Activated T-cell treated with anti-CD3 and anti-CD28 coated beads, Interleukin-2, amount 50 U/mL, for 24 hours (primary cell): ENCODE measurements around the gene CD93.
A peak's percentile ranks its signal among the peaks of the same experiment; 100 is the strongest.

Experiments used
- DNase-seq: peaks from one replicate; pipeline ENCODE4 v3.0.0-alpha.2; 2020
- H3K27ac Mint-ChIP-seq: 2 replicates; pipeline ENCODE4 v1.8.0; 2020; ENCODE audit warnings: mild to moderate bottlenecking, mixed read lengths
- H3K27me3 Mint-ChIP-seq: 2 replicates; pipeline ENCODE4 v1.8.0; 2020; ENCODE audit warnings: mixed read lengths
- H3K36me3 Mint-ChIP-seq: 2 replicates; pipeline ENCODE4 v1.8.0; 2020; ENCODE audit warnings: low read depth, mixed read lengths
- H3K4me1 Mint-ChIP-seq: 2 replicates; pipeline ENCODE4 v1.8.0; 2020; ENCODE audit warnings: low read depth, mixed read lengths
- H3K4me3 Mint-ChIP-seq: 2 replicates; pipeline ENCODE4 v1.8.0; 2020; ENCODE audit warnings: mild to moderate bottlenecking, moderate library complexity, mixed read lengths
- H3K9me3 Mint-ChIP-seq: 2 replicates; pipeline ENCODE4 v1.8.0; 2020; ENCODE audit warnings: mixed read lengths

The CD93 gene

DNA sequence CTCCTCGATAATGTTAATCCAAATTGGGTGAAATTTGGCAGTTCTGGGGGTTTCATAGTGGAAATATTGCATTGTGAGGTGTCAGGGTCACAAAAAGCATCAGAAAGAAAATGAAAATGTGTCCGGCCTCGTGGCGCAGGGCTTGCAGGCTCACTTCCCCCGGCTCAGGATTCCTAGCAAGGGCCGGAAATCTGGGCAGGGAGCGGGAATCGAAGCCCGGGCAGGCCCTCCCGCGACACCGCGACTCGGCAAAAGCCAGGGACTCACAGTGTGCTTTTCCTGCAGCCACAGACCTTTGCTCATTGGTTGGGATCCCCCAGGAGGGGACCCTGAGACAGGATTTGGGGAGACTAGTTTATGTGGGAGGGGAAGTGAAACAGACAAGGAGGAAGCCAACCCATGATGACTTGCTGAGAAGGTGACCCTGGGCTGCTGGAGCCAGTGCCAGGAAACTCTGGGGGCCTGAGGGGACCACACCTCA, 847 bp upstream of the CD93 start:
- Mint-ChIP-seq H3K9me3 (no peaks in the 10 kb centered on the region), H3K36me3 (no peaks in the 10 kb centered on the region), H3K4me3 (no peak overlapping the region), H3K27ac (peak overlapping the region; percentile 74), H3K27me3 (peaks cover 3% of the 10 kb centered on the region), H3K4me1 (peaks cover 7% of the 10 kb centered on the region)
- DNase-seq, result no peak

- H3K27me3 Mint-ChIP-seq, result peaks cover 3% of the 10 kb centered on the region
- no peak for DNase-seq
Observed at GRCh38 chr20:23085436-23086055, 578 bp downstream of the CD93 start.

GRCh38 chr20:23084845-23085365, 1.2 kb downstream of the CD93 start:
- no peak overlapping the region for H3K4me3 Mint-ChIP-seq
- H3K27me3 Mint-ChIP-seq, result peaks cover 3% of the 10 kb centered on the region
- H3K27ac Mint-ChIP-seq, result no peak overlapping the region
- H3K36me3 Mint-ChIP-seq, result no peaks in the 10 kb centered on the region
- no peaks in the 10 kb centered on the region for H3K9me3 Mint-ChIP-seq
- peaks cover 7% of the 10 kb centered on the region for H3K4me1 Mint-ChIP-seq
- DNase-seq, result no peak

More at GRCh38 chr20:23085436-23086055, 578 bp downstream of the CD93 start:
- no peaks in the 10 kb centered on the region for H3K36me3 Mint-ChIP-seq
- H3K27ac Mint-ChIP-seq, result no peak overlapping the region
- peaks cover 7% of the 10 kb centered on the region for H3K4me1 Mint-ChIP-seq
- no peaks in the 10 kb centered on the region for H3K9me3 Mint-ChIP-seq
- H3K4me3 Mint-ChIP-seq, result peak overlapping the region; percentile 57

GRCh38 chr20:23084282-23084844, 1.8 kb downstream of the CD93 start:
- Mint-ChIP-seq H3K4me3 (peak overlapping the region; percentile 35), H3K27me3 (peaks cover 3% of the 10 kb centered on the region), H3K9me3 (no peaks in the 10 kb centered on the region), H3K27ac (no peak overlapping the region), H3K4me1 (peaks cover 7% of the 10 kb centered on the region), H3K36me3 (no peaks in the 10 kb centered on the region)
- no peak for DNase-seq

DNA sequence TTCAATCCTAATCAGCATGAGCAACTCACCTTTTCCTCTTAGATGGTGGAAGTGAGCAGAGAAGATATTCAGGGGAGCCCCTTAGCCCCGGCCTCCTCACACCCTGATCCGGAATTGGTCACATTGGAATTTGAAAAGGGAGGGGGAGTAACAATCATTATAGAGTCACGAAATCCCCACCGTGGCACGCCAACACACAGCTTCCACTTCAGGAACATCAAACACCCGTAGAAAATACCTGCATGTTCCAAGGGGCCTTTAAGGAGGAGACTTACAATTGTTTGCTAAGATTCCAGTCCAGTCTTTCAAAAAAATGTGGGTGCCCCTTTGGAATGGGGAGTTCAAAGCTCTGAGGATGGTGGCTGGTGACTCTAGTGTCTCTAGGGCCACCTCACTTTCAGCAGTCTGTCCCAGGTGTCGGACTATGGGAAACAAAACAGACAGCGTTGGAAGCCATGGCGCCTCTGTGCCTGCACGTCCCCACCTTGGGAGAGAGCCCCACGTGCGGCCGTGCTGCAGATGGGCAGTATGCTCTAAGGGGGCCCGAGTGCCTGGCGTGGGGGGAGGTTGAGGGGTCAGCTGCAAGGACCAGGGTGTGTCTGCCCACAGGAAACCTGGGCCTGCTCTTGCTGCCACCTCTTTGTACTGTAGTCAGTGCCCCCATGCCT, 2.4 kb downstream of the CD93 start:
- no peaks in the 10 kb centered on the region for H3K9me3 Mint-ChIP-seq
- no peak overlapping the region for H3K27ac Mint-ChIP-seq
- no peak for DNase-seq
- H3K36me3 Mint-ChIP-seq, result no peaks in the 10 kb centered on the region
- H3K27me3 Mint-ChIP-seq, result peaks cover 3% of the 10 kb centered on the region
- peak overlapping the region; percentile 13 for H3K4me3 Mint-ChIP-seq
- H3K4me1 Mint-ChIP-seq, result peaks cover 7% of the 10 kb centered on the region

DNA sequence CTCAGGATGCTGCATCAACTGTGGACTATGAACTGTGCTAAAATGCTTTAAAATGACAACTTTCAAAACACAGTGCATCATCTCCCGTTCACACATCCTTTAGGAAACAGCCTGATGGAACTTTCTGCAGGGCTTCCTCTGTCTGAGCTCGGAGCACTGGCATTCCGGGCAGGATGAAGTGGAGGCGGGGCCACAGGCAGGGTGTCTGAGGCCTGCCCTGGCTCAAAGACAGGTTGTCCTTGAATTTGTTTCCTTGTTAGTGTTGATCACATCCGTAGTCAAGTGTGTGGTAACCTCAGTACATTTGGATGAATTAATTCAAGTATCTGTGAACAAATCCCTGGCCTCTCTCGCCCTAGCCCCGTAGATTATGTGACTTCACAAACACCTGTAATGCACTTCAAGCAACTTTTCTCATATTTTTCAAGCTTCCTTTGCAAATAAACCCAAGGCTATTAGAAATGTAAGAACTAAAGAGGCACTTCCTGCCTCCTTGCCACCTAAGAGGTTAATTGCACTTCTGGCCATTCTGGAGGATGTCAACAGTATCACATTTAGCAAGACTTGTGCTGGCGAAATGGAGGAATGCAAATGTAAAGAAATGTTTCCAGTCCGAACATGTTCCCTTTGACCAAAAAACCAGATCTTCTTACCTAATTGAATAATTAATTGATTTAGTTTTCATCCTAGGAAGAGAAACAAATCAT, 3.1 kb downstream of the CD93 start:
- no peaks in the 10 kb centered on the region for H3K36me3 Mint-ChIP-seq
- H3K4me3 Mint-ChIP-seq, result peak overlapping the region; percentile 13
- H3K27me3 Mint-ChIP-seq, result peaks cover 3% of the 10 kb centered on the region
- no peaks in the 10 kb centered on the region for H3K9me3 Mint-ChIP-seq
- DNase-seq, result no peak
- peak overlapping the region; percentile 4 for H3K27ac Mint-ChIP-seq
- peaks cover 7% of the 10 kb centered on the region for H3K4me1 Mint-ChIP-seq

- H3K4me1 Mint-ChIP-seq, result peaks cover 2% of the 10 kb centered on the region
- DNase-seq, result no peak
- H3K27me3 Mint-ChIP-seq, result no peaks in the 10 kb centered on the region
- H3K4me3 Mint-ChIP-seq, result no peak overlapping the region
- no peak overlapping the region for H3K27ac Mint-ChIP-seq
- no peaks in the 10 kb centered on the region for H3K9me3 Mint-ChIP-seq
- no peaks in the 10 kb centered on the region for H3K36me3 Mint-ChIP-seq
Observed at GRCh38 chr20:23081263-23081819, 4.8 kb downstream of the CD93 start.

- no peaks in the 10 kb centered on the region for H3K27me3 Mint-ChIP-seq
- no peak overlapping the region for H3K4me3 Mint-ChIP-seq
- no peak for DNase-seq
- no peaks in the 10 kb centered on the region for H3K36me3 Mint-ChIP-seq
- no peaks in the 10 kb centered on the region for H3K9me3 Mint-ChIP-seq
- H3K27ac Mint-ChIP-seq, result no peak overlapping the region
- H3K4me1 Mint-ChIP-seq, result no peaks in the 10 kb centered on the region
Observed at GRCh38 chr20:23080521-23080920, 5.6 kb downstream of the CD93 start.

GRCh38 chr20:23079926-23080325, 6.2 kb downstream of the CD93 start:
- Mint-ChIP-seq H3K27ac (no peak overlapping the region), H3K36me3 (no peaks in the 10 kb centered on the region)

DNA sequence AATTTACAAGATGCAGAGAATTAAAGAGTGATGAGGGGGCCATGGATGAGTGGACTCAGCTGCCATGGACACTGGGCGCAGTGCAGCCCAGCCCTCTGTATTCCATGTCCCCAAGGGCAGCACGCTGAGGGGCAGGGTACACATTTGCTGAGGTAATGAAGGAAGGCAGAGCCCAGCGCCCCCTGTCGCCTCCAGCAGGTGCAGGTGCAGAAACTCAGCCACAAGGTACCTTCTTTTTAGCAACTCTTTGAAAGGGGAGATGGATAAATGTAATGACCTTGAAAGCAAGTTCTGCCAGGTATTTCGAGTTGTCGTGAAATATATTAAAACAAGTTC, 7.1 kb downstream of the CD93 start:
- H3K4me1 Mint-ChIP-seq, result no peaks in the 10 kb centered on the region
- no peak overlapping the region for H3K27ac Mint-ChIP-seq
- H3K4me3 Mint-ChIP-seq, result no peak overlapping the region
- H3K27me3 Mint-ChIP-seq, result no peaks in the 10 kb centered on the region
- H3K36me3 Mint-ChIP-seq, result no peaks in the 10 kb centered on the region
- no peaks in the 10 kb centered on the region for H3K9me3 Mint-ChIP-seq
- no peak for DNase-seq

More at GRCh38 chr20:23079926-23080325, 6.2 kb downstream of the CD93 start:
- Mint-ChIP-seq H3K4me1 (no peaks in the 10 kb centered on the region), H3K4me3 (no peak overlapping the region), H3K27me3 (no peaks in the 10 kb centered on the region), H3K9me3 (no peaks in the 10 kb centered on the region)
- DNase-seq, result no peak

GRCh38 chr20:23078351-23079015, 7.6 kb downstream of the CD93 start:
- no peaks in the 10 kb centered on the region for H3K9me3 Mint-ChIP-seq
- no peak overlapping the region for H3K4me3 Mint-ChIP-seq
- H3K4me1 Mint-ChIP-seq, result no peaks in the 10 kb centered on the region
- H3K27me3 Mint-ChIP-seq, result no peaks in the 10 kb centered on the region
- no peak overlapping the region for H3K27ac Mint-ChIP-seq
- no peaks in the 10 kb centered on the region for H3K36me3 Mint-ChIP-seq
- DNase-seq, result no peak

DNA sequence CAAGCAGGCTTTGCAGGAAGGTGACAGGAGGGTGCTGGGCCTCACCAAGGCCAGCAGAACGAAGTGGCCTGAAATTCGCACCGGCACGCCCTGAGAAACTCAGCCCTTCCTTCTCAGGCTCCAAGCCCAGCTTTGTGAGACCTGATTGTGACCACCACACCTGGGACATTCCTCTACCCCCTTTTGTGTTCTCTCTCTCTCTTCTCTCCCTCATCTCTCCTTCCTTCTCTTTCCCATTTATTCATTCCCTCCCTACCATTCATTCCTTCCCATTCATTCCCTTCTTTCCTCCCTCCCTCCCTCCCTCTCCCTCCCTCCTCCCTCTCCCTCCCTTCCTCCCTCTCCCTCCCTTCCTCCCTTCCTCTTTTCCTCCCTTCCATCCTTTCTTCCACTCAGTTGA, 8.8 kb downstream of the CD93 start:
- Mint-ChIP-seq H3K27ac (no peak overlapping the region), H3K9me3 (no peaks in the 10 kb centered on the region), H3K4me1 (no peaks in the 10 kb centered on the region), H3K27me3 (no peaks in the 10 kb centered on the region), H3K36me3 (no peaks in the 10 kb centered on the region), H3K4me3 (no peak overlapping the region)
- no peak for DNase-seq

GRCh38 chr20:23074052-23074451, 12.1 kb downstream of the CD93 start:
- no peak for DNase-seq
- Mint-ChIP-seq H3K27ac (no peak overlapping the region), H3K27me3 (peaks cover 2% of the 10 kb centered on the region), H3K4me1 (no peaks in the 10 kb centered on the region), H3K36me3 (no peaks in the 10 kb centered on the region), H3K9me3 (no peaks in the 10 kb centered on the region), H3K4me3 (no peak overlapping the region)
